Urinary bladder (tissue), 4 donors: ENCODE data around the gene MCFD2. TPM values are rescaled to one million over a fixed set of nuclear protein-coding genes. Genes with fewer than 3 reads are reported as not detected.

Source experiments
- DNase-seq: peaks from one replicate; pipeline ENCODE4 v3.0.0-alpha.2; 2015; ENCODE audit errors: extremely low spot score
- H3K27ac ChIP-seq: one replicate; pipeline ENCODE4 v1.5.1; 2013; ENCODE audit warnings: low read depth, mild to moderate bottlenecking, moderate library complexity
- H3K36me3 ChIP-seq: one replicate; pipeline ENCODE4 v1.6.1; 2013; ENCODE audit warnings: mild to moderate bottlenecking, moderate library complexity; ENCODE audit not compliant: insufficient read depth
- H3K4me1 ChIP-seq: one replicate; pipeline ENCODE4 v1.6.1; 2013; ENCODE audit warnings: mild to moderate bottlenecking, moderate library complexity; ENCODE audit not compliant: insufficient read depth
- H3K4me3 ChIP-seq: one replicate; pipeline ENCODE4 v1.5.1; 2013; ENCODE audit warnings: low read depth, low read length
- WGBS: extraction: QIAGEN DNeasy Blood & Tissue Kit; methylation state at CpG from one replicate; pipeline ENCODE4 v1.1.7; 2013; 5-methylcytosine and 5-hydroxymethylcytosine counted together
- polyA plus RNA-seq: library from polyadenylated mRNA; stranded (reverse); fragments of 200-250 nt; gene quantifications from one replicate; pipeline ENCODE4 v1.2.3, GENCODE V29; 2013
- total RNA-seq: library from RNA; depleted of rRNA; stranded (reverse); fragments of >200 nt; gene quantifications from one replicate; pipeline ENCODE4 v1.2.3, GENCODE V29; 2014
- donor health status: healthy with polysubstance abuse.
- donor health status: healthy.

The MCFD2 gene
- total and polyA plus RNA-seq, 2 donors = 60.3 to 78.5 TPM

DNA sequence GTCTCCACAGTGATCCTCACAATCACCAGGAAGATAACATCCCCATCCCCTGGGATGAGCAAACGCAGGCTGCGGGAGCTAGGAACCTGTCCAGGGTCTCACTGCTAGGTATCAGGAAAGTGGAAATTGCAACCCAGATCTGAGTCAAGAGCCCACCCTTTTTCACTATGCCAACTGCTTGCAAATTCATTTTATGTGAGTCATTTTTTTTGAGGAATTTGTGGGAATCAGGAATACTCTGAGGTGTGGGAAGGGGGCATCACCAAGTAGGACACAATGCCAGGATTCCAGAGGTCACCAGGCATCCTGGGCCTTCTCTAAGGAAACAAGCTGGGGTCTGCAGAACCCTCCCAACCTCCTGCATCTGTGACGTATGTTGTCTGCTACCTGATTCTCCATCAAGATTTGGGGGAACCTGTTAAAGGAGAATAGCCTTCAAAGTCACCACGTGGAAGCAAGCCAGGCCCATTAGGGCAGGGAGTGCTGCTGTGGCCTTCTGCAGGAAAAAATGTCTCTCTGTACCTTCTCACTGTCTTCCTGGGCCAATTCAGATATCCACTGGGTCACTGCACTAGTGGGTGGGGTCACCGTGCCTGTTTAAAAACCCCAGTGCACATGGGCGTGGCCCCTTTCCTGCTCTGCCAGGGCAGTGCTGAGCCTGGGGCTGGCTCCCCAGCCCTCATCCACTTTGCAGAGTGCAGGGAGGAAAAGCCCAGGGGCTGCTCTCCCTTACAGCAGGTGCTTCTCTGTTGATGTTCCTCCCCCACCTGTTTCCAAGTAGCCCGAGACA lies 50.2 kb downstream of the MCFD2 start:
- Histone ChIP-seq H3K4me1 (no peaks in the 10 kb centered on the region), H3K27ac (no peak overlapping the region), H3K4me3 (no peak overlapping the region), H3K36me3 (no peaks in the 10 kb centered on the region)
- DNase-seq = no peak
- 77% methylated on average over 7 of the region's 7 CpGs for WGBS

DNA sequence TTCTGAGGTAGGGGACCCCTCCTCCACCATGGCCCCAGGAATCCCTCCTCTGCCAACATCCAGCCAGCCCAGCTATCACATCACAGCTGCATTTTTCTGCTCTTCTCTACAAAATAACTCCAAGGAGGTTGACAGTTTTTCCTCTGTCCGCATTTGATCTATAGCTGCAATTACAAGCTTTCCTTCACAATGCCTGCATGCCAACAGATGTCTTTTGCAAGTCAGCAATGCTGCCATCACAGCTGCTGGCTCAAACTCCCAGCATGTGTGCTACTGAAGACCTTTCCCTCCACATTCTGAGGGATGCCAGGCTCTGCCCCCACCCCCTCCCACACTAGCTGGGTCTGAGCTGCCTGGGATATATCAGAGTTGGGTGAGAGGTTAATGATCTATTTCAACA lies 51.7 kb downstream of the MCFD2 start:
- Histone ChIP-seq H3K36me3 (no peaks in the 10 kb centered on the region), H3K27ac (no peak overlapping the region), H3K4me3 (no peak overlapping the region), H3K4me1 (no peaks in the 10 kb centered on the region)
- 94% methylated on average over 1 of the region's 1 CpG for WGBS
- DNase-seq = no peak

- H3K36me3 ChIP-seq = no peaks in the 10 kb centered on the region
- 58% methylated on average over 2 of the region's 2 CpGs for WGBS
- DNase-seq = no peak
- H3K4me3 ChIP-seq = no peak overlapping the region
- H3K4me1 ChIP-seq = no peaks in the 10 kb centered on the region
- H3K27ac ChIP-seq = no peak overlapping the region
Measured at GRCh38 chr2:46862514-46862913, 53.1 kb downstream of the MCFD2 start.

GRCh38 chr2:46861916-46862315 lies 53.7 kb downstream of the MCFD2 start:
- H3K27ac ChIP-seq = no peak overlapping the region

GRCh38 chr2:46859482-46859881 lies 56.1 kb downstream of the MCFD2 start:
- Histone ChIP-seq H3K36me3 (no peaks in the 10 kb centered on the region), H3K27ac (no peak overlapping the region), H3K4me1 (no peaks in the 10 kb centered on the region), H3K4me3 (no peak overlapping the region)
- 99% methylated on average over 9 of the region's 9 CpGs for WGBS
- DNase-seq = no peak

More at GRCh38 chr2:46861916-46862315, 53.7 kb downstream of the MCFD2 start:
- 50% methylated on average over 6 of the region's 6 CpGs for WGBS
- Histone ChIP-seq H3K36me3 (no peaks in the 10 kb centered on the region), H3K4me1 (no peaks in the 10 kb centered on the region), H3K4me3 (no peak overlapping the region)
- no peak for DNase-seq

DNA sequence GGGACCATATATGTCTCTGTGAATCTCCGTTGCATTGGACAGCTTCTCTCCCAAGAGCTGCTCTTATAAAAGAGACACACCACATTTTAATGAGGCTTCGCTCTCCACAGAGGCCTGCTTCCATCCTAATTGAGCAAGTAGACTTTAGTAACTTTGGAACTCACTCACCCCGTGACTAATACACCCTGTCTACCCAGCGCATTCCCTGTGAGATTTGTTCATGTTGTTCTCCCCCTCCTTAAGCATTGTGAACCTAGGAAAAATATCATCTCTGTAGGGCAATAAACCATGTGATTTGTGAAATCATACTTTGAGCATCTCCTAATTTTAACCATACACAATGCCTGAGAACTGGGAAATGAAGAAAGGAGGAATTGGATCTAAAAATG lies 56.9 kb downstream of the MCFD2 start:
- 71% methylated on average over 4 of the region's 4 CpGs for WGBS
- DNase-seq = no peak
- H3K4me1 ChIP-seq = no peaks in the 10 kb centered on the region
- no peak overlapping the region for H3K27ac ChIP-seq
- no peak overlapping the region for H3K4me3 ChIP-seq
- no peaks in the 10 kb centered on the region for H3K36me3 ChIP-seq

DNA sequence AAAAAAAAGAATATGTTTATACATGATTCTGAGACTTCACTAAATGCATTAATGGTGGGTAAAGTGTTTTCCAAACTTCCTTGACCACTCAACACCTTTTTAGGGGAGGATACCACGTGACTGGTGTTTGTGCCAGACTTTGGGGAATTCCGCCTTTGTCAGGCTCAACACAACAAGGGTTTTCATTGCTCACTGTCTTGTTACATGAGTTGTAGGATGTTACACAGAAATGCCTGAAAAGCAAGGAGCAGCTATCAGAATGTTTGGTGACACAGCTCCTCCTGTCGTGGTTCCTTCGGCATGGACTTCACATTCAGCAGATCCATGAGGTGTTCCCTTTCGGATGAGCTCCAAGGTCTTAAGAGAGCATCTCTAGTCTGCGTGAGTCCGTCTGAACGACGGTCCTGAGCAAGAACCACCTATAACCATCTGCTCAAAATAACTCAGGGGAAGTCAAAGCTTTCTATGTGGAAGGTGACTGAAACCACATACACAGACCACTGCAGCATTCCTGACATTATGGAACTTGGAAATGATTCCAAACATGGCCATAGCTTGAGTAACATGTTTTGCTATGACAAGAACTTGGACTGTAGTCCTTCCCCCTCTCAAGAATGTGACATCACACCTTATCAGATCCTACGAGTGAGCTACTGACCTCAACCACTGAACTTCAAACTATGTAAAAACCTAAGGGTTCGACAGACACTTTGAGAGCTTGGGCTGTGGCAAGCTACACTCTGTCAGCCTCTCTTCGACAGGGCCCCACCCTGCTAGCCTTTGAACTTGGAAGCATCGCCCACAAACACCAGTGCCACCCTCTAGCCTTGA lies 57.5 kb downstream of the MCFD2 start:
- H3K27ac ChIP-seq = no peak overlapping the region
- H3K36me3 ChIP-seq = no peaks in the 10 kb centered on the region
- WGBS = 64% methylated on average over 13 of the region's 13 CpGs
- no peak overlapping the region for H3K4me3 ChIP-seq
- DNase-seq = no peak
- H3K4me1 ChIP-seq = no peaks in the 10 kb centered on the region

GRCh38 chr2:46856336-46856735 lies 59.3 kb downstream of the MCFD2 start:
- WGBS = 91% methylated on average over 3 of the region's 3 CpGs
- H3K27ac ChIP-seq = no peak overlapping the region
- H3K4me3 ChIP-seq = no peak overlapping the region
- H3K36me3 ChIP-seq = no peaks in the 10 kb centered on the region
- no peak for DNase-seq
- no peaks in the 10 kb centered on the region for H3K4me1 ChIP-seq

- 85% methylated on average over 1 of the region's 1 CpG for WGBS
- DNase-seq = no peak
- no peaks in the 10 kb centered on the region for H3K4me1 ChIP-seq
Measured at GRCh38 chr2:46855805-46856204, 59.8 kb downstream of the MCFD2 start.

GRCh38 chr2:46854260-46854659 lies 61.3 kb downstream of the MCFD2 start:
- 46% methylated on average over 3 of the region's 3 CpGs for WGBS
- H3K4me3 ChIP-seq = no peak overlapping the region
- H3K36me3 ChIP-seq = no peaks in the 10 kb centered on the region
- no peak overlapping the region for H3K27ac ChIP-seq
- DNase-seq = no peak
- peaks cover 3% of the 10 kb centered on the region for H3K4me1 ChIP-seq

More at GRCh38 chr2:46855805-46856204, 59.8 kb downstream of the MCFD2 start:
- Histone ChIP-seq H3K36me3 (no peaks in the 10 kb centered on the region), H3K27ac (no peak overlapping the region), H3K4me3 (no peak overlapping the region)

DNA sequence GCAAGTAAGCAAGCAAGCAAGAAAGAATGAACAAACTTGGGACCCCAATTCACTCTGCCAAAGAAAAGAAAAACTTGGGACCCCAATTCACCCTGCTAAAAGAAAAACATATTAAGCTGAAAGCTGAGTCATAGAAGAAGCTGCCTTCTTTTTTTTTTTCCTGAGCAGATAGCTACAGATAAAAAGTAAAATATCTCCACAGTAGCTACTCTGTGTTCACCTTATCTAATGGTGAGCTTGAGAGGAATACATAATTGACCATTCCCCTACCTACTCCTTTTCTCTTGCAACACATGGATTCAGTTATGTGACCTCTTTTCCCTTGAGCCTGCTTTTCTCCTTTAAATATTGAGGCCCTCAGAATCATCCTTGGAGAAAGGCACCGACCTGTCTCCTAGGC lies 63.0 kb downstream of the MCFD2 start:
- Histone ChIP-seq H3K4me3 (no peak overlapping the region), H3K27ac (no peak overlapping the region), H3K4me1 (peaks cover 3% of the 10 kb centered on the region), H3K36me3 (no peaks in the 10 kb centered on the region)
- 90% methylated on average over 1 of the region's 1 CpG for WGBS
- no peak for DNase-seq

DNA sequence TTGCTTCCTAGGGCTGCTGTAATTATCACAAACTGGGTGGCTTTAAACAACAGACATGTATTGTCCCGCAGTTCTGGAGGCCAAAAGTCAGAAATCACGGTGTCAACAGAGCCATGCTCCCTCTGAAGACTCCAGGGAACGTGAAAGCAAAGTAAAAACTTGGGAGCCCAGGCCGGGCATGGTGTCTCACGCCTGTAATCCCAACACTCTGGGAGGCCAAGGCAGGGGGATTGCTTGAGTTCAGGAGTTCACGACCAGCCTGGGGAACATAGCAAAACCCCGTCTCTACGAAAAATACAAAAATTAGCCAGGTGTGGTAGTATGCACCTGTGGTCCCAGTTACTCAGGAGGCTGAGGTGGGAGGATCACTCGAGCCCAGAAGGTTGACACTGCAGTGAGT lies 63.5 kb downstream of the MCFD2 start:
- H3K4me3 ChIP-seq = no peak overlapping the region
- 84% methylated on average over 9 of the region's 9 CpGs for WGBS
- H3K4me1 ChIP-seq = peaks cover 3% of the 10 kb centered on the region
- no peak for DNase-seq
- H3K27ac ChIP-seq = no peak overlapping the region
- no peaks in the 10 kb centered on the region for H3K36me3 ChIP-seq
